ENCODE measurements around the gene LTBP4.
A peak's percentile ranks its signal among the peaks of the same experiment; 100 is the strongest.

LTBP4 gene

DNA sequence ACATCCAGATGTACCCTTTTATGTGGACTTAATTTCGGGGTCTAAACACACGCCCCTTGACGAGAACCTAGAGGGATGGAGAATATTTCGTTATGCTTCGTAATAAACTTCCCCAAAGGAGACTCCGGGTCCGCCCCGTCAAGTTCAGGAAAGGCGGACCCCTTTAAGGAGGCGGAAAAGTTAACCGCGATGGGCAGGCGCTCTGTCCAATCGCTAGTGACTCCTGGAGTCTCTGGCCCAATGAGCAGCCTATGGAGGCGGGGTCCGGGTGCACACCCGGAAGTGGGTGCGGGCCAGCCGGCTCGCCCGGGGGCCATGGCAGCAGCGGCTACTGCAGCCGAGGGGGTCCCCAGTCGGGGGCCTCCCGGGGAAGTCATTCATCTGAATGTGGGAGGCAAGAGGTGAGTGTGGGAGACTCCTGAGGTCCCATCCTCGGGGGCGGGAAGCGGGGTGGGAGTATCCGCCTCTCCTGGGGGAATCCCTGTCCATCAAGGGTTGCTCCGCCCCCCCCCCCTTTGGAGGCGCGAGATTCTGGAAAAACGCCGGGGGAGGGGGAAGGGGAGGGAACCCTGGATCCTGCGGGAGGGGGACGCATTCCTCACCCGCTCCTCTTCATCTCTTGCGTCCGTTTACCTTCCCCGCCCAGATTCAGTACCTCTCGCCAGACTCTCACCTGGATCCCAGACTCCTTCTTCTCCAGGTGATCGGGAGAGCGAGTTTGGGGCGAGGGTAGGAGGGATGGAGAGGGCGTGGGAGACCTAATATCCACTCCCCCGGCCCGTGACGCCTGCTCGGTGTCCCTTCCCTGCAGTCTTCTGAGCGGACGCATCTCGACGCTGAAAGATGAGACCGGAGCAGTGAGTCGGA, 24.4 kb upstream of the LTBP4 start, which contains the start of gene SHKBP1:
Gene SHKBP1, plus strand, starts transcription at position 289 of the 867 bp plus-strand sequence. Its CDS starts 27 bp downstream, at position 316.
- Histone ChIP-seq H3K27me3 (ENCODE audit: control insufficient read depth, insufficient read depth, low read length) (no peaks in the 10 kb centered on the region), H3K4me3 (ENCODE audit: low read length) (peak within 1 kb of the TSS; percentile 93), H3K27ac (ENCODE audit: low read length) (no peak within 1 kb of the TSS), H3K9me3 (ENCODE audit: control insufficient read depth, insufficient read depth, low read length) (no peaks in the 10 kb centered on the region), H3K36me3 (ENCODE audit: control insufficient read depth, insufficient read depth, low read length) (peaks cover 9% of the 10 kb centered on the region), H3K4me1 (ENCODE audit: control insufficient read depth, insufficient read depth, low read length) (peaks cover 2% of the 10 kb centered on the region)
- DNase-seq (ENCODE audit: low read depth, low spot score) = peak; percentile 91
- WGBS (ENCODE audit: insufficient coverage, insufficient read length) = no CpG with 5 or more reads among the region's 55 CpGs

DNA sequence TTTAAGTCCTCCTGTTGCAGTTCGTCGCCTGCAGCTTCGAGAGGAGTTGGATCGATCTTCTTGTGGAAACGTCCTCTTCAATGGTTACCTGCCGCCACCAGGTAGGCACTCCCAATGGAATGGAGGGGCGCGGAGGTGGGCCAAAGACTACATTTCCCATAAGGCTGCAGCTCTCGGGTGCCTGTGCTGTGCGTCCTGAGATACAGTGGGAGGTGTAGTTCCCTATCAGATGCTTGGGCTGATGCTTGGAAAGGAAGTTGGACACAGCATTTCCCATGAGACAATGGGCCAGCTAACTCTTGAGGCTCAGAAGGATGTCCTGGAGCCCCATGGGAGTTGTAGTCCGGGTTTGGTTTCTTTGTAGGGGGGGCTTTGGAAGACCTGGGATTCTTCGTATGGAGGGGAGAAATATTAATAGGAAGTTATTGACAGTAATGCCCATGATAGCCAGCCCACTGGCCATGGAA, 22.7 kb upstream of the LTBP4 start:
- no peaks in the 10 kb centered on the region for H3K27me3 ChIP-seq (ENCODE audit: control insufficient read depth, insufficient read depth, low read length)
- H3K9me3 ChIP-seq (ENCODE audit: control insufficient read depth, insufficient read depth, low read length) = no peaks in the 10 kb centered on the region
- WGBS (ENCODE audit: insufficient coverage, insufficient read length) = no CpG with 5 or more reads among the region's 12 CpGs
- H3K27ac ChIP-seq (ENCODE audit: low read length) = no peak overlapping the region
- no peak overlapping the region; the same call in 1 of the 2 replicates for H3K4me3 ChIP-seq (ENCODE audit: low read length)
- DNase-seq (ENCODE audit: low read depth, low spot score) = no peak
- peaks cover 9% of the 10 kb centered on the region for H3K36me3 ChIP-seq (ENCODE audit: control insufficient read depth, insufficient read depth, low read length)
- H3K4me1 ChIP-seq (ENCODE audit: control insufficient read depth, insufficient read depth, low read length) = peaks cover 2% of the 10 kb centered on the region

GRCh38 chr19:40580619-40581018, 20.6 kb upstream of the LTBP4 start:
- no peaks in the 10 kb centered on the region for H3K9me3 ChIP-seq (ENCODE audit: control insufficient read depth, insufficient read depth, low read length)
- no peak overlapping the region for H3K27ac ChIP-seq (ENCODE audit: low read length)
- no peak for DNase-seq (ENCODE audit: low read depth, low spot score)
- H3K27me3 ChIP-seq (ENCODE audit: control insufficient read depth, insufficient read depth, low read length) = no peaks in the 10 kb centered on the region
- peaks cover 9% of the 10 kb centered on the region for H3K36me3 ChIP-seq (ENCODE audit: control insufficient read depth, insufficient read depth, low read length)
- WGBS (ENCODE audit: insufficient coverage, insufficient read length) = no CpG with 5 or more reads among the region's 13 CpGs
- peaks cover 2% of the 10 kb centered on the region for H3K4me1 ChIP-seq (ENCODE audit: control insufficient read depth, insufficient read depth, low read length)
- no peak overlapping the region for H3K4me3 ChIP-seq (ENCODE audit: low read length)

DNA sequence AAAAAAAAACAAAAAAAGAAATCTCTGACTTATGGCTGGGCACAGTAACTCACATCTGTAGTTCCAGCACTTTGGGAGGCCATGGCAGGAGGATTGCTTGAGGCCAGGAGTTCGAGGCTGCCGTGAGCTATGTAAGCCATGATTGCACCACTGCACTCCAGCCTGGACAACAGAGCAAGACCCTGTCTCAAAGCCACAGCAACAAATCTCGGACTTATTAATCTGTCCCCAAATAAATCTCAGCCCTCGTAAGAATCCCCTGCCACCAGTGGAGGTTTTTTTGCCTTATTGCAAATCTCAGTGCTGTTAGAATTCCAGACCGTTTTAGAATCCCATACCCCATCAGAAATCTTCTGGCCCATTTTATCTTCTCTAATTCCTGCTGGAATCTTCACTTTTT, 19.6 kb upstream of the LTBP4 start:
- no peak for DNase-seq (ENCODE audit: low read depth, low spot score)
- no peaks in the 10 kb centered on the region for H3K9me3 ChIP-seq (ENCODE audit: control insufficient read depth, insufficient read depth, low read length)

GRCh38 chr19:40582467-40582866, 18.7 kb upstream of the LTBP4 start:
- no CpG with 5 or more reads among the region's 2 CpGs for WGBS (ENCODE audit: insufficient coverage, insufficient read length)

More for the DNA sequence above, 19.6 kb upstream of the LTBP4 start:
- no peak overlapping the region for H3K27ac ChIP-seq (ENCODE audit: low read length)
- no CpG with 5 or more reads among the region's 5 CpGs for WGBS (ENCODE audit: insufficient coverage, insufficient read length)
- no peaks in the 10 kb centered on the region for H3K27me3 ChIP-seq (ENCODE audit: control insufficient read depth, insufficient read depth, low read length)
- H3K4me3 ChIP-seq (ENCODE audit: low read length) = no peak overlapping the region
- H3K4me1 ChIP-seq (ENCODE audit: control insufficient read depth, insufficient read depth, low read length) = no peaks in the 10 kb centered on the region; the same call in 1 of the 2 replicates
- H3K36me3 ChIP-seq (ENCODE audit: control insufficient read depth, insufficient read depth, low read length) = peaks cover 9% of the 10 kb centered on the region

GRCh38 chr19:40583283-40583682, 17.9 kb upstream of the LTBP4 start:
- no CpG with 5 or more reads among the region's 14 CpGs for WGBS (ENCODE audit: insufficient coverage, insufficient read length)
- no peaks in the 10 kb centered on the region for H3K4me1 ChIP-seq (ENCODE audit: control insufficient read depth, insufficient read depth, low read length)
- no peaks in the 10 kb centered on the region for H3K9me3 ChIP-seq (ENCODE audit: control insufficient read depth, insufficient read depth, low read length)
- H3K36me3 ChIP-seq (ENCODE audit: control insufficient read depth, insufficient read depth, low read length) = peaks cover 15% of the 10 kb centered on the region
- no peaks in the 10 kb centered on the region for H3K27me3 ChIP-seq (ENCODE audit: control insufficient read depth, insufficient read depth, low read length)
- no peak overlapping the region for H3K27ac ChIP-seq (ENCODE audit: low read length)
- no peak overlapping the region for H3K4me3 ChIP-seq (ENCODE audit: low read length)
- DNase-seq (ENCODE audit: low read depth, low spot score) = no peak

More at GRCh38 chr19:40582467-40582866, 18.7 kb upstream of the LTBP4 start:
- no peak overlapping the region for H3K4me3 ChIP-seq (ENCODE audit: low read length)
- no peaks in the 10 kb centered on the region for H3K9me3 ChIP-seq (ENCODE audit: control insufficient read depth, insufficient read depth, low read length)
- no peaks in the 10 kb centered on the region for H3K27me3 ChIP-seq (ENCODE audit: control insufficient read depth, insufficient read depth, low read length)
- DNase-seq (ENCODE audit: low read depth, low spot score) = no peak
- H3K36me3 ChIP-seq (ENCODE audit: control insufficient read depth, insufficient read depth, low read length) = peaks cover 15% of the 10 kb centered on the region
- no peak overlapping the region for H3K27ac ChIP-seq (ENCODE audit: low read length)
- no peaks in the 10 kb centered on the region; the same call in 1 of the 2 replicates for H3K4me1 ChIP-seq (ENCODE audit: control insufficient read depth, insufficient read depth, low read length)

DNA sequence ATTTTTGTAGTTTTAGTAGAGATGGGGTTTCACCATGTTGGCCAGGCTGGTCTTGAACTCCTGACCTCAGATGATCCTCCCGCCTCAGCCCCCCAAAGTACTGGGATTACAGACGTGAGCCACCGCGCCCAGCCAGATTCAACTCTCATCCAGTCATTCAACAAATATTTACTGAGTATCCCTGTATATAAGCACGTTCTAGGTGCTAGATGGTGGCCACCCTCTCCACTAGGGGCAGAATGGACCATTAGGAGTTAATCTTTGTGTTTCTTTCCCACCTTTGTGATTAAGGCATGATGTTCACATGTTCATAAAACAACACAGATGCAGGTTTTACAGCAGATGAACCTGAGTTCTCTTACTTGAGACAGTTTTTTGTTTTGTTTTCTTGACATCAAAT, 17.2 kb upstream of the LTBP4 start:
- no peaks in the 10 kb centered on the region for H3K9me3 ChIP-seq (ENCODE audit: control insufficient read depth, insufficient read depth, low read length)
- no peak overlapping the region for H3K4me3 ChIP-seq (ENCODE audit: low read length)

DNA sequence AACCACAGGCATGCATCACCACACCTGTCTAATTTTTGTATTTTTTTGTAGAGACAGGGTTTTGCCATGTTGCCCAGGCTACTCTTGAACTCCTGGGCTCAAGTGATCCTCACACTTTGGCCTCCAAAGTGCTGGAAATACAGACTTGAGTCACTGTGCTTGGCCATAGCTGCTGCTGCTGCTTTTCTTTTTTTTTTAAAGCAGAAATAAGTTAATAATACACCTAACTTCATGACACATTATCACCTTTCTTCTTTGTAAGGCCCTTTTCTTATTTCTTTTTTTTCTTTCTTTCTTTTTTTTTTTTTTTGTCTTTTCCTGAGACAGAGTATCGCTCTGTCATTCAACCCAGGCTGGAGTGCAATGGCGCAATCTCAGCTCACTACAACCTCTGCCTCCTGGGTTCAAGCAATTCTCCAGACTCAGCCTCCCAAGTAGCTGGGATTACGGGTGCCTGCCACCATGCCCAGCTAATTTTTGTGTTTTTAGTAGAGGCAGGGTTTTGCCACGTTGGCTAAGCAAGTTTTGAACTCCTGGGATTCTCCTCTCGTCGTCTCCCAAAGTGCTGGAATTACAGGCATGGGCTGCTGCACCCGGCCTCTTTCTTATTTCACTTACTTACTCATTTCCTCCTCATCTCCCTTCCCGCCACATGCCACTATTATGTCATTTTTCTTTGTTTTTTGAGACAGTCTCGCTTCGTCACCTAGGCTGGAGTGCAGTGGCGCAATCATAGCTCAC, 15.8 kb upstream of the LTBP4 start:
- 100% methylated on average over 1 of the region's 11 CpGs for WGBS (ENCODE audit: insufficient coverage, insufficient read length)
- no peak for DNase-seq (ENCODE audit: low read depth, low spot score)
- no peaks in the 10 kb centered on the region for H3K4me1 ChIP-seq (ENCODE audit: control insufficient read depth, insufficient read depth, low read length)
- no peaks in the 10 kb centered on the region for H3K9me3 ChIP-seq (ENCODE audit: control insufficient read depth, insufficient read depth, low read length)
- H3K36me3 ChIP-seq (ENCODE audit: control insufficient read depth, insufficient read depth, low read length) = peaks cover 13% of the 10 kb centered on the region
- H3K27ac ChIP-seq (ENCODE audit: low read length) = no peak overlapping the region
- no peaks in the 10 kb centered on the region for H3K27me3 ChIP-seq (ENCODE audit: control insufficient read depth, insufficient read depth, low read length)
- no peak overlapping the region for H3K4me3 ChIP-seq (ENCODE audit: low read length)

More for the DNA sequence above, 17.2 kb upstream of the LTBP4 start:
- Histone ChIP-seq H3K27ac (ENCODE audit: low read length) (no peak overlapping the region), H3K4me1 (ENCODE audit: control insufficient read depth, insufficient read depth, low read length) (no peaks in the 10 kb centered on the region), H3K36me3 (ENCODE audit: control insufficient read depth, insufficient read depth, low read length) (peaks cover 19% of the 10 kb centered on the region), H3K27me3 (ENCODE audit: control insufficient read depth, insufficient read depth, low read length) (no peaks in the 10 kb centered on the region)
- WGBS (ENCODE audit: insufficient coverage, insufficient read length) = no CpG with 5 or more reads among the region's 5 CpGs
- DNase-seq (ENCODE audit: low read depth, low spot score) = no peak

GRCh38 chr19:40585982-40586422, 15.2 kb upstream of the LTBP4 start:
- Histone ChIP-seq H3K4me1 (ENCODE audit: control insufficient read depth, insufficient read depth, low read length) (no peaks in the 10 kb centered on the region), H3K36me3 (ENCODE audit: control insufficient read depth, insufficient read depth, low read length) (peaks cover 10% of the 10 kb centered on the region), H3K9me3 (ENCODE audit: control insufficient read depth, insufficient read depth, low read length) (no peaks in the 10 kb centered on the region), H3K4me3 (ENCODE audit: low read length) (no peak overlapping the region), H3K27ac (ENCODE audit: low read length) (no peak overlapping the region), H3K27me3 (ENCODE audit: control insufficient read depth, insufficient read depth, low read length) (no peaks in the 10 kb centered on the region)
- WGBS (ENCODE audit: insufficient coverage, insufficient read length) = no CpG with 5 or more reads among the region's 2 CpGs
- no peak for DNase-seq (ENCODE audit: low read depth, low spot score)

- H3K4me1 ChIP-seq (ENCODE audit: control insufficient read depth, insufficient read depth, low read length) = no peaks in the 10 kb centered on the region
- no peaks in the 10 kb centered on the region for H3K9me3 ChIP-seq (ENCODE audit: control insufficient read depth, insufficient read depth, low read length)
- WGBS (ENCODE audit: insufficient coverage, insufficient read length) = no CpG with 5 or more reads among the region's 14 CpGs
- no peak overlapping the region for H3K4me3 ChIP-seq (ENCODE audit: low read length)
- no peak for DNase-seq (ENCODE audit: low read depth, low spot score)
- H3K27me3 ChIP-seq (ENCODE audit: control insufficient read depth, insufficient read depth, low read length) = no peaks in the 10 kb centered on the region
- no peak overlapping the region for H3K27ac ChIP-seq (ENCODE audit: low read length)
- H3K36me3 ChIP-seq (ENCODE audit: control insufficient read depth, insufficient read depth, low read length) = peaks cover 10% of the 10 kb centered on the region
Measured at GRCh38 chr19:40586611-40587010, 14.6 kb upstream of the LTBP4 start.
